Mesodermal cell (in vitro differentiated cells): ENCODE data around the gene LRRK1.

ENCODE experiments used
- H3K27ac ChIP-seq: 2 replicates; pipeline ENCODE4 v1.7.0; 2013; ENCODE audit warnings: mild to moderate bottlenecking, low read depth, low read length, moderate library complexity; ENCODE audit not compliant: severe bottlenecking
- H3K36me3 ChIP-seq: 2 replicates; pipeline ENCODE4 v1.7.1; 2013; ENCODE audit warnings: mild to moderate bottlenecking, low read length, moderate library complexity; ENCODE audit not compliant: control insufficient read depth, insufficient read depth
- H3K4me1 ChIP-seq: one replicate; pipeline ENCODE4 v1.7.1; 2013; ENCODE audit warnings: mild to moderate bottlenecking, low read length; ENCODE audit not compliant: insufficient read depth, control insufficient read depth, poor library complexity, severe bottlenecking
- H3K4me3 ChIP-seq: 2 replicates; pipeline ENCODE4 v1.7.0; 2013; ENCODE audit warnings: low read length, control low read depth, mild to moderate bottlenecking; ENCODE audit not compliant: insufficient read depth, poor library complexity, severe bottlenecking; ENCODE audit errors: extremely low read depth
- H3K9me3 ChIP-seq: 2 replicates; pipeline ENCODE4 v1.7.1; 2013; ENCODE audit warnings: mild to moderate bottlenecking, low read length, moderate library complexity; ENCODE audit not compliant: control insufficient read depth
- WGBS, 2 experiments: methylation state at CpG; one replicate each; pipeline ENCODE4 v1.1.5; 2013; ENCODE audit warnings: missing lambda C conversion rate in 2 of 2; ENCODE audit not compliant: insufficient coverage in 2 of 2; 5-methylcytosine and 5-hydroxymethylcytosine counted together

The LRRK1 gene

DNA sequence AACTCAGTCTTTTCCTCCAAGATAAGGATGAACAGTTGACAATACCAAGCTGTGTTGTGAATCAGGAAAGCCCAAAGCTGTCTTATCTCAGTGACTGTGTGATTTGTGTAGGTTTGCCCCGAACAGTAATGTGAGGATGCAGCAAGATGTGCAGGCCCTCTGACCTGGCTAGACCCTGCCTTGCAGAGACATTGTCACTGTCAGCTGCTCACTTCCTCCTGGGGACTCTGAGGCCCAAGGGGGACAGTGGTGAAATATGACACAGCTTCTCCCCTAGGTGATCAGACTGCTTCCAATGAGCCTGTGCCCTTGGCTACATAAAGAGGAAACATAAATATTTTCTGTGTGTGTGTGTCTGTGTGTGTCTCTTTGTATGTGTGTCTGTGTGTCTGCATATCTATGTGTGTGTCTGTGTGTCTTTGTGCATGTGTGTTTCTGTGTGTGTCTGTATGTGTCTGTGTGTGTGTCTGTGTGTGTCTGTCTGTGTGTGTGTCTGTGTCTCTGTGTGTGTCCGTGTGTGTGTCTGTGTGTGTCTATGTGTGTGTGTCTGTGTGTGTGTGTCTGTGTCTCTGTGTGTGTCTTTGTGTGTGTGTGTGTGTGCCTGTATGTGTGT lies 21.7 kb downstream of the LRRK1 start:
- H3K36me3 ChIP-seq, result no peaks in the 10 kb centered on the region
- WGBS, 2 experiments, result 78% methylated on average over 2 of the region's 2 CpGs; no CpG with 5 or more reads in 1 of the 2 experiments
- H3K27ac ChIP-seq, result no peak overlapping the region
- H3K9me3 ChIP-seq, result no peaks in the 10 kb centered on the region
- no peaks in the 10 kb centered on the region for H3K4me1 ChIP-seq
- H3K4me3 ChIP-seq, result no peak overlapping the region

DNA sequence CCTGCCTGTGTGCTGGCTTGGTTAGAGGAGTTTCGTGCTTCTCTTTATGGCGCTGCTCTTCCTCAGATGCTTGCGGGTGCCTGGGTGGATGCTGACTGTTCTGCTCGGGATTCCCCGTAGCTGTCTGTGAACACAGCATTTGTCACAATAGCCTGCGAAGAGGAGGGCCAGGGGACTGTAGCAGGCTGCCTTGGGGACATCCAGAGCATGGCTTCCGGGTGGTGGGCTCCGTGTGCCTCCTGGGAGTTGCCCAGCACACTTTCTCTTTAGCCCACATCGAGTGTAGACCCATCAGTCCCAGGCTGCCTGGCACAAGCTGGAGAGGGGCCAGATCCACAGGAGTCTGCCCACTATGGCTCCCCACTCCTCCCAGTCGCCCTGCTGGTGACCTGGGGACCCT lies 22.4 kb downstream of the LRRK1 start:
- no peak overlapping the region for H3K27ac ChIP-seq
- 85 to 97% methylated on average over 8 to 10 of the region's 10 CpGs for WGBS, 2 experiments
- H3K4me3 ChIP-seq, result no peak overlapping the region
- no peaks in the 10 kb centered on the region for H3K4me1 ChIP-seq
- H3K36me3 ChIP-seq, result no peaks in the 10 kb centered on the region
- H3K9me3 ChIP-seq, result no peaks in the 10 kb centered on the region

DNA sequence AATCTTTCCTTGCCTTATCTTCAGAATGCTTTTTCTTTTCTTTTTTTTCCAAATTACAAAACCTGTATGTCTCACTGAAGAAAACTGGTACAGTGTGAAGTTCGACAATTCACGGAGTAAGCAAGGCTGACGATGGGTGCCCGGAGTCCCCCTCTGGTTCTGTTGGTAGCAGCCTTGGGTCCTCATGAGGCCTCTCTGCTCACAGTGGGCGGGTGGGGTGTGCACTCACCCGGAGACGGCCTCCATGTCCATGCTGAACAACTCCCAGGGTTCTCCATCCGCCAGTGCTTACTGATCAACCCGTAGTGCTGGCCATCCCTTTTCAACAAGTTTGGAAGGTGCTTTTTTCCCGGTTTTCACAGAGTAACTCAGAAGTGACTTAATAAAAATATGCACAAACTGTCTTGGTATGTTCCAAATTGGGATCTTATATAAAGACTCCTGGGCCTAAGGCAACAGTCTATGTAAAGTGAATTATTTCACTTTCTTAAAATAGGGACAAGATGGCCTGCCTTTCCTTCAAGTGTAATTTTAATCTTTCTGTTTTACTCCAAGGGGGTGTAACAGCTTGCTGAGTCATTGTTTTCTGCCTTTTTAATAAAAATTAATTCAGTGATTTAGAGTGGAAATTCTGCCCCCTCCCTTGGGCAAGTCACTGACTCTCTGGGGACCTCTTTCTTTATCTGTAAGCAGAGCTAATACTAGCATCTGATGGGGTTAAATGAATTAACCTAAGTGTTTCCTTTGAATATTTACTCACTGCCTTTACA lies 23.7 kb downstream of the LRRK1 start:
- Histone ChIP-seq H3K4me1 (no peaks in the 10 kb centered on the region), H3K9me3 (no peaks in the 10 kb centered on the region), H3K4me3 (no peak overlapping the region), H3K27ac (no peak overlapping the region), H3K36me3 (no peaks in the 10 kb centered on the region)
- 90% methylated on average over 9 of the region's 10 CpGs for WGBS, 2 experiments

DNA sequence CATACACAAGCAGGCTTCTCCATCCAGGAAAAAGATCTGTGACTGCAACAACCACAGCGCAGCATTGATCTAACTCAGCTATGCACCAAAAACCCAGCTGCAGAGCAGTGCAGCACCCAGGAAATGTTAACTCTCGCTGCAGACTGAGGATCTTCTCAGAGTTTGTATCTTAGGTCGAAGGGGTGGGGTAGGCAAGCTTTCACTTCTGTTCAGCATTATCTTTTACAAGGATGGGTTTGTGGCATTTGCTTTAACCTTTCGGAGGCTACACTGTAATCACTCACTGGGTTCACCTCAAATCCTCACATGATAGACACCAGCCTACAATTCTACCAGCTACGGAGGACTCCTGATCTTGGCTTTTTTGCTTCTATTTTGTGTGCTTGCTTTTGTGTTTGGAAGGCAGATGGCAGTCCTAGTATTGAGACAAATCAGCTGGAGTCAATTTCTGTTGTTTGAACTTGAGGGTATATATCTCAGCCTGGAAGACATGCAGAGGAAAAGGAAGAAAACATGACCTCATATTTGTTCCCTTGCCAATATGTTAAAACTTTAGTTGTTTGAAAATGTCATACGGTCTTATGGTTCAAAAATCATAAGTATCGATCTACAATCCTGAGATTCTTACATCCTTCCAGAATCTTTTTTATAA lies 25.2 kb downstream of the LRRK1 start:
- H3K4me1 ChIP-seq, result no peaks in the 10 kb centered on the region
- no peaks in the 10 kb centered on the region for H3K36me3 ChIP-seq
- no peak overlapping the region for H3K27ac ChIP-seq
- WGBS, 2 experiments, result 83 to 89% methylated on average over 1 to 3 of the region's 7 CpGs
- H3K9me3 ChIP-seq, result no peaks in the 10 kb centered on the region
- no peak overlapping the region for H3K4me3 ChIP-seq

DNA sequence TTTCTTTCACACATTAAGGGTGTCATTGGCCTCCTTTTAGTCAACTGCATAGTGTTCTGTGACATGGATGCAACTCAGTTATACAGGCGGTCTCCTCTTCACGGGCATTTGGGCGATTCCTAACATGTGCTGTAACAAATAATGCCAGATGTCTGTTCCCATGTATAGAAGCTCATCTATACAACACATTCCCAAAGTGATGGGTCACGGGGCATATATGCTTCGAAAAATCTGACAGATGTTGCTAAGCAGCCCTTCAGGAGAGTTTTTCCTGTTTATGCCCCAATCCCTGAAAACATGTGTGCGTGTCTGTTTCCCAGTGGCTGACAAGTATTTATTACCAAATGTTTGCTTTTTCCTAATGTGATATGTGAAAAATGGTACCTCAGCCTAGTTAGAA lies 25.8 kb downstream of the LRRK1 start:
- H3K4me1 ChIP-seq, result no peaks in the 10 kb centered on the region
- no peaks in the 10 kb centered on the region for H3K36me3 ChIP-seq
- WGBS, 2 experiments, result 88 to 100% methylated on average over 2 to 6 of the region's 6 CpGs
- no peaks in the 10 kb centered on the region for H3K9me3 ChIP-seq
- H3K4me3 ChIP-seq, result no peak overlapping the region
- no peak overlapping the region for H3K27ac ChIP-seq

DNA sequence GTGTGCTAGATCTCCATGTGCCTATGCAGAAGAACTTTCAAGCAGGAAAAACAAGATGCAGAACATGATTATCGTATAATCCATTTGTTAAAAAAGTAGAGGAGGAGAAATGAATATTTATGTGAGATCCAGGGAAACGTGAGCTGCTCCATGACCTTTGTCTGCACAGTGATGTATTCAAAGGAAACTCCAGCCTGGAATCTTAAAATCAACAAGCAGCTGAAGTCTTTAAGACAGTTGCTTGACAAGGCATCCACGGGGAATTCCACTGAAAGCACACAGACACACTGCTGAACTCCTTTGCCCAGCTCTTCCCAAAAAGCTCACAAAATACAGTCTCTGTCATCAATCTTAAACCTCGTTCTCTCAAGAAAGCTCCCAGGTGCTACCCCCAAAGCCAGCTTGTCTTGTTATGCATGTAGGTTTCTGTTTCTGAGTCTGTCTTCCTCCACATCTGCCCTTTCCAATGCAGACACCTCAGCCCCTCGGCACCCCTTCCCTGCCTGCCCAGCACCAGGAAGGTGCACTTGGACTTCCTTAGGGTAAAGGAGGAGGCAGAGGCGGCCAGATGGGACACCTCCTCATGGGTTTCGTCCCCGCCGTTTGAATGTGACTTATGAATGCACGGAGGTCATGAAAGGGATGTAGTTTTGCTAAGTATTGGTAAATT lies 28.7 kb downstream of the LRRK1 start:
- 72 to 73% methylated on average over 3 to 4 of the region's 10 CpGs for WGBS, 2 experiments
- Histone ChIP-seq H3K4me3 (no peak overlapping the region), H3K9me3 (no peaks in the 10 kb centered on the region), H3K4me1 (no peaks in the 10 kb centered on the region), H3K36me3 (no peaks in the 10 kb centered on the region), H3K27ac (no peak overlapping the region)

DNA sequence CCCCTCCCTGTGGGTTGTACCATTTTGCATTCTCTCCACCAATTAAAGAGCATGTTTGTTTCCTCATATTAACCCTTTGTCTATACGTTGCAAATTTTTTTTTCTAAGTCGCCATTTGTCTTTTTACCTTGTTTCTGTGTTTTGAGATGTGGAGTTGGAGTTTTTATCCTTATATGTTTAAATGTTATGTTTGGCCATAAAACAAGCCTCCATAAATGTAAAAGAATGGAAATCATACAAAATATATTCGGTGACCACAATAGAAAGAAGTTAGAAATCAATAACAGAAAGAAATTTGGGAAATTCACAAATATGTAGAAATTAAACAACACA lies 29.2 kb downstream of the LRRK1 start:
- Histone ChIP-seq H3K27ac (no peak overlapping the region), H3K4me1 (no peaks in the 10 kb centered on the region), H3K36me3 (no peaks in the 10 kb centered on the region), H3K4me3 (no peak overlapping the region), H3K9me3 (no peaks in the 10 kb centered on the region)
- no CpG with 5 or more reads among the region's 3 CpGs for WGBS, 2 experiments

DNA sequence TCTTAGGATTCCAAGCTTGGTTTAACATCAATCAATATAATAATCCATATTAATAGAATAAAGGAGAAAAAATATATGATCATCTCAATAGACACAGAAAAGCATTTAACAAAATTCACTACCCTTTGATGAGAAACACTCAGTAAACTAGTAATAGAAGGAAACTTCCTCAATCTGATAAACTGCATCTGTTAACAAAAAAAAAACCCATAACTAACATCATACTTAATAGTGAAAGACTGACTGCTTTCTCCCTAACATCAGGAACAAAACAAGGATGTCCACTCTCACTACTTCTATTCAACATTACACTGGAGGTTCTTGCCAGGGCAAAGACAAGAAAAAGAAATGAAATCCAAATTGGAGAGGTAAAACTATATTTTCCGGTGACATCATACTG lies 30.5 kb downstream of the LRRK1 start:
- H3K4me1 ChIP-seq, result no peaks in the 10 kb centered on the region
- no peak overlapping the region for H3K27ac ChIP-seq
- WGBS, 2 experiments, result no CpG with 5 or more reads among the region's 1 CpG
- no peak overlapping the region for H3K4me3 ChIP-seq
- no peaks in the 10 kb centered on the region for H3K36me3 ChIP-seq
- H3K9me3 ChIP-seq, result no peaks in the 10 kb centered on the region

DNA sequence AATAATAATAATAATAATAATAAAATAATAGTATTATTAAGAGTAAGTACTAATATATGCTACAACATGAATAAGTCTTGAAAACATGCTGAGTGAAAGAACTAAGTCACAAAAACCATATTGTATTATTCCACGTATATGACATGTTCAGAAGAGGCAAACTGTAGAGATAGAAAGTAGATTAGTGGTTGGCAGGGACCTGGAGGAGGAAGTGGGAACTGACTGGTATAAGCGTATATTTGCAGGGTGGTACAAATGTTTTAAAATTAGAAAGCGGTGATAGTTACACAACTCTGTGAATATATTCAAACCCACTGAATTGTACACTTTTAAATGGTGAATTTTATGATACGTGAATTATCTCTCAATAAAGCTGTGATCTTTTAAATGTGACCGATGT lies 32.8 kb downstream of the LRRK1 start:
- WGBS, 2 experiments, result 93% methylated on average over 3 of the region's 5 CpGs; no CpG with 5 or more reads in 1 of the 2 experiments
- H3K27ac ChIP-seq, result no peak overlapping the region
- no peak overlapping the region for H3K4me3 ChIP-seq
- H3K4me1 ChIP-seq, result no peaks in the 10 kb centered on the region
- H3K36me3 ChIP-seq, result no peaks in the 10 kb centered on the region
- no peaks in the 10 kb centered on the region for H3K9me3 ChIP-seq

DNA sequence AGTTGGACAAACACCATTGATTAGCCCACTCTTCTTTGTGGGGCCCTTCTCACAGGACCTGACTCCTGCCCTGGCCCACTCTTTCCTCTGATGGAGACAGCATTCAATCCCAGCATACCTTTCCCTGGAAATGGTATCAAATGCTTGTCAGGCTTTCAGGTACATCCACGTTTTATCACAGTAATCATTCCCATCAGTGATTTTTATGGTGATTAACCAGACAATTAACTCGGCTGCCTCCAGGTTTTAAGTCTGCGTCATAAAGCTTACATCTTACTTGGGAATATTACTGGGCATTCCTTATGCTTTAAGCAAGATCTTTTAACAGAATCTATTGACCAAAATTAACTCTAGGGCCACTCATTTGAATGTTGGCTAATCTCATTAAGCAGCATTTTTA lies 33.4 kb downstream of the LRRK1 start:
- H3K27ac ChIP-seq, result no peak overlapping the region
- no peaks in the 10 kb centered on the region for H3K9me3 ChIP-seq
- WGBS, 2 experiments, result 81% methylated on average over 3 of the region's 3 CpGs
- H3K36me3 ChIP-seq, result no peaks in the 10 kb centered on the region
- H3K4me3 ChIP-seq, result no peak overlapping the region
- no peaks in the 10 kb centered on the region for H3K4me1 ChIP-seq
